GM10847 (cell line): Measurements from ENCODE around the gene PRSS36.

Experiments
- POLR2A ChIP-seq: IDR thresholded peaks from 2 replicates; pipeline ENCODE4 v1.6.1; 2011; ENCODE audit not compliant: insufficient read length; ENCODE audit errors: extremely low read depth

The PRSS36 gene

GRCh38 chr16:31134625-31135534, 15.0 kb downstream of the PRSS36 start:
- TF ChIP-seq POLR2A = no peak

GRCh38 chr16:31134091-31134571, 15.7 kb downstream of the PRSS36 start:
- TF ChIP-seq POLR2A = no peak

GRCh38 chr16:31133046-31133501, 16.8 kb downstream of the PRSS36 start:
- TF ChIP-seq POLR2A = no peak

- no peak for TF ChIP-seq POLR2A
These were observed 17.4 kb downstream of the PRSS36 start for GRCh38 chr16:31132303-31132979.

GRCh38 chr16:31131841-31132271, 18.0 kb downstream of the PRSS36 start:
- no peak for TF ChIP-seq POLR2A

GRCh38 chr16:31131416-31131815, 18.4 kb downstream of the PRSS36 start:
- TF ChIP-seq POLR2A = no peak

GRCh38 chr16:31130899-31131298, 19.0 kb downstream of the PRSS36 start:
- no peak for TF ChIP-seq POLR2A

- no peak for TF ChIP-seq POLR2A
These were observed 19.5 kb downstream of the PRSS36 start for GRCh38 chr16:31130336-31130891.

GRCh38 chr16:31129568-31130335, 20.1 kb downstream of the PRSS36 start:
- TF ChIP-seq POLR2A = no peak

GRCh38 chr16:31128711-31129567, 20.9 kb downstream of the PRSS36 start:
- no peak for TF ChIP-seq POLR2A

GRCh38 chr16:31127182-31127581, 22.7 kb downstream of the PRSS36 start:
- TF ChIP-seq POLR2A = no peak

GRCh38 chr16:31125844-31126243, 24.0 kb downstream of the PRSS36 start:
- no peak for TF ChIP-seq POLR2A

- no peak for TF ChIP-seq POLR2A
These were observed 29.7 kb downstream of the PRSS36 start for GRCh38 chr16:31120129-31120528.

GRCh38 chr16:31118223-31119155, 31.4 kb downstream of the PRSS36 start:
- no peak for TF ChIP-seq POLR2A
